Measurements from ENCODE around the gene COL6A5.

Gene COL6A5

DNA sequence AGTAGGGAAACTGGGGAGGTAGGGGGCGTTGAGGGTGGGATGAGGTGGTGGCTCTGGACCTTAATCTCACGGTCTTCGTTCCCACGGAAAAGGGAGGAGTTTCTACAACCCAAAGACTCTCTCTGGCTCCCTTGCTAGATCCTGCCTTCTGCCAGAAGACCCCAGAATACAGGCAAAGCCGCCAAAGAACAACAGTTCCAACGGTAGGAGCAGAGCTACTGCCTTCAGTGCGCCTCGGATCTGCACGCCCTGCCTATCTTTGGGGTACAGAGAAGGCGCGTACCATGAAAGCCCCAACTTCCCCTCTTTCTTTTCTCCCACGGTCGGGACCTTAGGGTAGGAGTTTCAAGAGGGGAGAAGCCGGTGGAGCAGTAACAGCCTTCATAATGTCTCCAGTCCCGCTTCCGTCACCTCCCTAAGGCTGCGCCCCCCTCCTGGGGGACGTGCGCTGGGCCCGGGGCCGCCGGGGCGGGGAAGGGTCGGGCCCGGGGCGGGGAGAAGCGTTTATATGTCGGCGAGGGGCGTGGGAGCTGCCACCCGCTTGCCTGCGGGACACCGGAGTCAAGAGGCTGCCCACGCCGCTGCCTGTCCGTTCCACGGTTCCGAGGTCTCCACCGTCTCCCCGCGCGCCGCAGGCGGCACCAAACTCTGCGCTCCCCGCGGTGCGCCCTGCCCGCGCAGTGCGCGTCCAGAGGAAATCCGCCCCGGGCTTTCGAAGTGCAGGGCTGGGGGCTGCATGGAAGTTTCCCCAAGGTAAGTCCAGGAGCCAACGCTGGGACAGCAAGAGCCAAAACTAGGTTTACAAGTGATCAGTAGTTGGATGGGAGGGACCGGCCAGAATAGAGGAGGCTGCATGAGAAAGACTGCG, 171.4 kb downstream of the COL6A5 start, which contains the start of gene COL6A6:
TSS of gene COL6A6 (plus strand) at position 533 of the 868 bp plus-strand sequence. CDS start 43,188 bp downstream, outside the sequence.
- no peak for DNase-seq (ENCODE audit: low read depth in 2 of 2)

DNA sequence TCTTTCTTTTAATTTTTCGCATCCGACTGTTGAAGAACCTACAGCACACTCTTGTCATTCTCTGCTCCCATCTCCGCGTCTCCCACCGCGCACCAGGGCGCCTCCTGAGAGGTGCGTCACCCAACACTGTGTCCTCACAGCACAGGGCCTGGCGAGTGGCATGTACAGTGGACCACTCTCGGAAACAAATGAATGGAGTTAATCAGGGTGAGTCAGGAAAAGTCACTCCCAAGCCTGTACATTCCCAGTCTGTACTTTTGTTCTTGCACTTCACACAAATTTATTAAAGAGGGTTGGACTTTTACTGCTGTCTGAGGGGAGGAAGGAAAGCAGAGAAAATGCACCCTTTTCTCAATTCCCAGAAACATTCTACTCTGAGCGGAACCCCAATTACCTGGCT, 172.1 kb downstream of the COL6A5 start:
- no peak for DNase-seq (ENCODE audit: low read depth in 2 of 2)

DNA sequence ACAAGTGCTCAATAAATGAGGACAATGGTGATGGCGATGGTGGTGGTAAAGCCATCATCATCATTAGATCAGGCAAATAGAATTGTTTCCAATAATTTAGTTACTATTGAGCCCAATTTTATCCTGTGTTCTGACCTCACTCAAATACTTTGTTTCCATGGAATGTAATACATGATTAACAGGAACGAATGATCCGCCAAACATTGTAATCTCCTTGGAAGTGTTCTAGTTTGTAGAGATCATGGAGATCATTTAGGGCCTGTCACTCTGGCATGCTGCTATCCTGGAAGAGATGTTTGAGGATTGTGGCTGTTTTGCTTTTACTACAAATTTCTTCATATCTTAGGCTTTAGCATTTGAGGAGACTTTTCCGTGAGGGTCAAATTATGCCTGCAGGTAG, 174.3 kb downstream of the COL6A5 start:
- DNase-seq (ENCODE audit: low read depth in 2 of 2): no peak

DNA sequence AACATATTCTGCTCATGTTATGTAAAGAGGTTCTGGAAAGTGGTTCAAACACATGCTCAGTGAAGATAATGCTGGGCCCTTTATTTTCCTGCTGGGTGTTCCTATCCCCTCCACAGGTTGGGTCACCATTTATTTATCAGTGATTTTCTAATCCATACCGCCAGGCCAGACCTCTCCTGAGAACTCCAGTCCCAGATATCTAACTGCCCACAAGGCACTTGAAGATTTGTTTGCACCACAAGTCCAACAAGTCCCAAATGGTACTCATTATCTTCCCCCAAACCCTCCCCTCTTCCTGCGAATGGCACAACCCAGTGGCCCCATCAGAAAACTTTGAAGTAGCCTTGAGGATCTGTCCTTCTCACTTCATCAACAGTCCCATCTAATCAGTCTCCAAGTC, 176.9 kb downstream of the COL6A5 start:
- DNase-seq (ENCODE audit: low read depth in 2 of 2): no peak

DNA sequence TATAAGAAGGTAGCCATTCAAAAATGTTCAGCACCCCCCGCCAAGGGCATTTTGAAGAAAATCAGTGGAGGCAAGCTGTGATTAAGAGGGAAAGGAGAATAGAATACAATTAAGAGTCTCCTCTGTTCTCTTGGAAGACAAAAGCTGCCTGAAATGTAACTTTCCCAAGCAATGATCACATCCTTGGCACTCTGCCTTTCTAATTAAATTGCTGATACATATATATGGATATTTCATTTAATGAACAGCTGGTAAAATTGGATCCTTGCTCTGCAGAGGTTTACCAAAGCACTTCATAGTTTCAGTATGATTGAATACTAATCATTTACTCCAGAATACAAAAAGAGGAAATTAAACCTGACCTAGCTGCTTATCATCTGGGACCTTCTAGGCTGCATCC, 182.0 kb downstream of the COL6A5 start:
- DNase-seq (ENCODE audit: low read depth in 2 of 2): no peak

DNA sequence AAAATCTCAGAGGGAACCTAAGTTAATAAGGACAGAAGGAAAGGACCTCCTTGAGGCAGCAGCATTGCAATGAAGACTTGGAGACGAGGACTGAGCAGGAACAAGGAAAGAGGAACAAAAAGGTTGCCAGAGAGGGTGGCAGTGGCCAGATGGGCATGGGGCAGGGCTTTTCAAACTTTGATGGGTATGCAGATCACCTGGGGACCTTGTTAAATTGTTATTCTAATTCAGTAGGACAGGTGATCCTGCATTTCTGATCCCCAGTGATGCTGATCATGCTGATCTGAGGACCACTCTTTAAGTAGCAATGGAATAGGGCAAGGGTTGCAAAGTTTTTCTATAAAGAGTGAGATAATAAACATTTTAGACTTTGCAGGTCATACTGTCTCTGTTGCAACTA, 182.6 kb downstream of the COL6A5 start:
- no peak for DNase-seq (ENCODE audit: low read depth in 2 of 2)

DNA sequence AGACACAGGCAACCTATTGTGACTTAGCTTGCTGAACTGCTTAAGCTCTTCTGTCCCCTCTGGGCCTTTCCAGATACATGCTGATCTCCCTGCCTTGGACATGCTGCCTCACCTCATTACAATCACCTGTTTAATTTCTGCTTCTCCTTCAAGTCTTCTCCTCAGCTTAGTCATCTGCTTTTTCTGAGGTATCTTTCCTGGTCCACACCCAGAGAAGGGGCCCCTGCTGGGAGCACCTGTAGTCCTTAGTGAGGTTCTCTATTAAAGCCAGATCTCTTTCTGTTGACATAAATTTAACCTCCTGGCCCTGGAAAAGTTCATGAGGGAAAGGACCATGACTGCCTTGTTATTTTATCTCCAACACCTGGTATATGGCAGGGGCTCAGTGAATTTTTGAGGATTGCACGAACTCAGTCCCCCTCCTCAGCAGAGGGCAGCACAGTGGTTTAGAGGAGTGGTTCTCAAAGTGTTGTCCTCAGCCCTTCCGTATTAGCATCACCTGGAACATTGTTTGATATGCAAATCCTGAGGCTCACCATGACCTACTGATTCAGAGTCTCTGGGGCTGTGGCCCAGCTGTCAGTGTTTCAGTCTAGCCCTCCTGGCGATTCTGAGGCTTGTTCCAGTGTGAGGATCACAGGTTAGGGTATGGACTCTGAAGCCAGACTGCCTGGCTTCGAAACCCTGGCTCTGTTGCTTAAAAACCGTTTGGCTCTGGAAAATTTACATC, 184.2 kb downstream of the COL6A5 start:
- no peak for DNase-seq (ENCODE audit: low read depth in 2 of 2)

DNA sequence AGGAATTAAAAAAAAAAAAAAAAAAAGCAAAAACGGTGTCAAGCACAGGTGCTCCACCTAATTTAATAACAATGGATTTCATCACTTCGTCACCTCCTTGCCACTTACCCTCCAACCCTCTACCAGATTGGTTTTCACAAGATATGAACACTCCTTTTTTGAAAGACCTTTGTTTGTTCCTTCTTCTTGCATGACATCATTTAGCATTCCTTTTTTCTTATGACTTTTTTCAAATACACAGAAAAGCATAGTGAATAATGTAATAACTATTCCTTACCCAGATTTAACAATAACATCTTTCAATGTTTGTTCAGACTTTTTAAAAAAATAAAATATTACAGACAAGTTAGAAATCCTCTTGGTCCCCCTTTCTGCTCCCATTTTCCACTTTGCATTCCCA, 187.8 kb downstream of the COL6A5 start:
- no peak for DNase-seq (ENCODE audit: low read depth in 2 of 2)
